ENCODE results near the gene RIPK4.

- peak; percentile 96 for TF ChIP-seq EZH2 (IDR thresholded peaks at IDR 0.05; ENCODE audit: insufficient read depth, low read length)
- TF ChIP-seq, protein P1, sequence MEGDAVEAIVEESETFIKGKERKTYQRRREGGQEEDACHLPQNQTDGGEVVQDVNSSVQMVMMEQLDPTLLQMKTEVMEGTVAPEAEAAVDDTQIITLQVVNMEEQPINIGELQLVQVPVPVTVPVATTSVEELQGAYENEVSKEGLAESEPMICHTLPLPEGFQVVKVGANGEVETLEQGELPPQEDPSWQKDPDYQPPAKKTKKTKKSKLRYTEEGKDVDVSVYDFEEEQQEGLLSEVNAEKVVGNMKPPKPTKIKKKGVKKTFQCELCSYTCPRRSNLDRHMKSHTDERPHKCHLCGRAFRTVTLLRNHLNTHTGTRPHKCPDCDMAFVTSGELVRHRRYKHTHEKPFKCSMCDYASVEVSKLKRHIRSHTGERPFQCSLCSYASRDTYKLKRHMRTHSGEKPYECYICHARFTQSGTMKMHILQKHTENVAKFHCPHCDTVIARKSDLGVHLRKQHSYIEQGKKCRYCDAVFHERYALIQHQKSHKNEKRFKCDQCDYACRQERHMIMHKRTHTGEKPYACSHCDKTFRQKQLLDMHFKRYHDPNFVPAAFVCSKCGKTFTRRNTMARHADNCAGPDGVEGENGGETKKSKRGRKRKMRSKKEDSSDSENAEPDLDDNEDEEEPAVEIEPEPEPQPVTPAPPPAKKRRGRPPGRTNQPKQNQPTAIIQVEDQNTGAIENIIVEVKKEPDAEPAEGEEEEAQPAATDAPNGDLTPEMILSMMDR (IDR thresholded peaks at IDR 0.05; ENCODE audit: insufficient read depth, low read depth, low read length) = no peak
Observed at GRCh38 chr21:41765973-41766882, 624 bp downstream of the RIPK4 start.
